Effector memory CD4-positive, alpha-beta T cell (primary cell): ENCODE data around the gene KRTAP12-4.
"Not testable (repeated sequence)": the region's sequence is repeated elsewhere in the genome, so short reads cannot be mapped to it uniquely, and the experiment has no call there.

Experiments used
- DNase-seq, 3 donors: peaks; one replicate each; pipeline ENCODE4 v3.0.0-alpha.2; 2020
- H3K27ac ChIP-seq: 2 replicates; pipeline ENCODE4 v1.7.0; 2013; ENCODE audit warnings: mild to moderate bottlenecking, low read length, moderate library complexity; ENCODE audit not compliant: insufficient read depth, poor library complexity, severe bottlenecking
- H3K27me3 ChIP-seq: replicated peaks from 2 replicates; pipeline ENCODE4 v1.7.0; 2013; ENCODE audit warnings: mild to moderate bottlenecking, low read length; ENCODE audit not compliant: insufficient read depth, control insufficient read depth, poor library complexity, severe bottlenecking
- H3K36me3 ChIP-seq: 2 replicates; pipeline ENCODE4 v1.7.0; 2013; ENCODE audit warnings: mild to moderate bottlenecking, low read length, moderate library complexity; ENCODE audit not compliant: control insufficient read depth, insufficient read depth
- H3K4me1 ChIP-seq: 2 replicates; pipeline ENCODE4 v1.7.0; 2013; ENCODE audit warnings: low read length, mild to moderate bottlenecking; ENCODE audit not compliant: control insufficient read depth, insufficient read depth, poor library complexity, severe bottlenecking
- H3K4me3 ChIP-seq: 2 replicates; pipeline ENCODE4 v1.7.0; 2013; ENCODE audit warnings: low read length, low read depth, mild to moderate bottlenecking; ENCODE audit not compliant: insufficient read depth, poor library complexity, severe bottlenecking
- H3K9me3 ChIP-seq: 2 replicates; pipeline ENCODE4 v1.7.0; 2013; ENCODE audit warnings: mild to moderate bottlenecking, low read length, moderate library complexity; ENCODE audit not compliant: control insufficient read depth

The KRTAP12-4 gene

DNA sequence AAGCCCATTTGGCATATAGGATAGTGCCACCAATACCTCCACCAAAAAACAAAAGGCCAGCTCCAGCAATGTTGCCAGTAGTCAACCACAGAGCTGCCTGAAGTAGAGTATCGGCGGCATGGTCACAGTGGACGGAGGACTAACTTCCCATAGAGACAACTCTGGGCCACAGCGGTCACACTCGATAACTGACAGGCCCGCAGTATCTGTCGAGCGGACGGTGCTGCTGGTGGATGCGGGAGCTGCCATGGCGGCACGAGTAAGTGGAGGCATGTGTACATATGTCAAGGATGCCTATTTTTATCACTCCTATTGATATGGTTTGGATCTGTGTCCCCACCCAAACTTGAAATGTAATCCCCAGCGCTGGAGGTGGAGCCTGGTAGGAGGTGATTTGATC lies 23.4 kb upstream of the KRTAP12-4 start:
- Histone ChIP-seq H3K9me3 (no peaks in the 10 kb centered on the region), H3K27ac (no peak overlapping the region), H3K36me3 (no peaks in the 10 kb centered on the region), H3K4me3 (no peak overlapping the region), H3K27me3 (no peaks in the 10 kb centered on the region), H3K4me1 (no peaks in the 10 kb centered on the region)
- DNase-seq = no peak

GRCh38 chr21:44671911-44672310 lies 17.5 kb upstream of the KRTAP12-4 start:
- H3K27me3 ChIP-seq = no peaks in the 10 kb centered on the region
- H3K9me3 ChIP-seq = peaks cover 6% of the 10 kb centered on the region
- no peaks in the 10 kb centered on the region for H3K4me1 ChIP-seq
- H3K27ac ChIP-seq = no peak overlapping the region
- H3K36me3 ChIP-seq = no peaks in the 10 kb centered on the region
- no peak overlapping the region for H3K4me3 ChIP-seq
- no peak for DNase-seq

- no peak for DNase-seq
- no peaks in the 10 kb centered on the region for H3K36me3 ChIP-seq
- H3K27ac ChIP-seq = no peak overlapping the region
- peaks cover 6% of the 10 kb centered on the region for H3K9me3 ChIP-seq
- H3K4me3 ChIP-seq = no peak overlapping the region
- H3K27me3 ChIP-seq = no peaks in the 10 kb centered on the region
- no peaks in the 10 kb centered on the region for H3K4me1 ChIP-seq
Observed at GRCh38 chr21:44670642-44671432, 16.4 kb upstream of the KRTAP12-4 start.

DNA sequence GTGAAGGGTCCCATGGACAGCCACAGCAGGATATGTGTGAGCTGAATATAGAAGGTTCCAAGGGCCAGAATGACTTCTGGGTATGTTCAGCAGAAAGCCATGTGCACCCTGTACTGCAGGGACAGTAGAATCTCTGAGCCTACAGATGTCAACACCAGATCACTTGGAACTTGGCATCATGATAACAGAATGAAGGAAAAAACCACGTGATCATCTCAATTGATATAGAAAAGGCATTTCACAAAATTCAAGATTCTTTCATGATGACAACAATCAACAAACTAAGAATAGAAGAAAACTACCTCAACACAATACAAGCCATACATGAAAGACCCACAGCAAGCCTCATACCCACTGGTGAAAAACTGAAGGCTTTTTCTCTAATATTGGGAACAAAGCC lies 13.2 kb upstream of the KRTAP12-4 start:
- H3K4me1 ChIP-seq = no peaks in the 10 kb centered on the region
- H3K4me3 ChIP-seq = no peak overlapping the region
- no peaks in the 10 kb centered on the region for H3K27me3 ChIP-seq
- peaks cover 6% of the 10 kb centered on the region for H3K9me3 ChIP-seq
- H3K27ac ChIP-seq = no peak overlapping the region
- no peaks in the 10 kb centered on the region for H3K36me3 ChIP-seq
- DNase-seq = no peak

DNA sequence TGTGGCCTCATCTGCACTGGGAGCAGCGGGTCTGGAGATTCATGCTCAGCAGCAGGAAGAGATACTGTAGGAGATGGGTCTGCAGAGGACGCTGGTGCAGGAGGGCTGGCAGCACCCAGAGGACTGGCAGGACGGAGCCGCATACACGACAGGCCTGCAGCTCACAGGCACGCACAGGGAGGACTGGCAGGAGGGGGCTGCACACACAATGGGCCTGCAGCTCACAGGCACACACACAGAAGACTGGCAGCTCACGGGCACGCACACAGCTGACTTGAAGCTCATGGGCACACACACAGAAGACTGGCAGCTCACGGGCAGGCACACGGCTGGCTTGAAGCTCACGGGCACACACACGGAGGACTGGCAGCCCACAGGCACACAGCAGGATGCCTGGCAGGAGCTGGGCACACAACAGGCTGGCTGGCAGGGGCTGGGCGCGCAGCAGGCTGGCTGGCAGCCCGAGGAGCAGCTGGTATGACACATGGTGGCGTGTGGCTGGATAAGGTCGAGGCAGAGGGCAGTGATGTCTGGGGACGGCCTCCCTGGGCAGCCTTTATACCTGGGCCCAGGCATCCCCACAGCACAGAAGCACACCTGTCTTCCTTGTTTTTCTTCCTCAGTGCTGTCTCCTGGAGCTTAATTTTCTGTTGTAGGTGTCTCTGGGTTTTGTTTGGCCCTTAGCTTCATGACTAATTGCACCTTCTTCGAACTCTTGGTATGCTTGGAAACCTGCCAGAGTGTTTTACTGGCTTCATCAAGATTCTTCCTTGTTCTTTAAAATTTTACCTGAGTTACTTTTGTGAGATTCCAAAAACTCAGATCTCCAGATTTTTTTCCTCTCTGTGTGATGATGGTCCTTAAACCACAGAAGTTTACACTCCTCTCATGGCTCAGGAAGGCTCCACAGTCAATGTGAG lies 12.2 kb upstream of the KRTAP12-4 start, which contains the start of gene KRTAP12-2:
TSS of gene KRTAP12-2 (minus strand) at position 527 of the 920 bp plus-strand sequence. CDS start at position 486, 41 bp downstream.
- Histone ChIP-seq H3K27ac (no peak within 1 kb of the TSS), H3K9me3 (peaks cover 4% of the 10 kb centered on the region), H3K27me3 (no peaks in the 10 kb centered on the region), H3K4me1 (no peaks in the 10 kb centered on the region), H3K4me3 (no peak within 1 kb of the TSS), H3K36me3 (no peaks in the 10 kb centered on the region)
- no peak for DNase-seq

DNA sequence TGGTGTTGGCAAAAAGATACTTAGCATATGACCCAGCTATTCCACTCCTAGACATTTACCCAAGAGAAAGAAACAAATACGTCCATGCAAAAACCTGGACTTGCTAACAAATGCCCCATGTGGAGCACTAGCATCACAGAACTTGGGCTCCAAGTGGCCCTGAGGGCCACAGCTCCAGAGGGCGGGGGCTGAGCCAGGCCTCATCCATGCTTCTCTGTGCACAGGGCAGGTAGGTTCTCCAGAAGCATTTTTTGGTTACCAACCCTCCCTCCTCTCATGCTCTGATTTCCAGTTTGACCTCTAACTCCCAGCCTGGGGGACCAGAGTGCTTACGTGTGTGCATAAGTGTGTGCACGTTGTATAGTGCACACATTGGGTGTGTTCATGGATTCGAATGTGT lies 10.2 kb upstream of the KRTAP12-4 start:
- Histone ChIP-seq H3K27me3 (no peaks in the 10 kb centered on the region), H3K9me3 (no peaks in the 10 kb centered on the region), H3K4me3 (no peak overlapping the region), H3K27ac (no peak overlapping the region), H3K36me3 (no peaks in the 10 kb centered on the region), H3K4me1 (peaks cover 1% of the 10 kb centered on the region)
- DNase-seq = no peak

GRCh38 chr21:44661567-44661966 lies 7.1 kb upstream of the KRTAP12-4 start:
- not testable (repeated sequence) for H3K27me3 ChIP-seq, H3K36me3 ChIP-seq, DNase-seq, H3K9me3 ChIP-seq, H3K4me3 ChIP-seq, H3K27ac ChIP-seq
- peaks cover 29% of the 10 kb centered on the region for H3K4me1 ChIP-seq

- H3K4me1 ChIP-seq = peaks cover 40% of the 10 kb centered on the region
- no peak overlapping the region for H3K4me3 ChIP-seq
- H3K9me3 ChIP-seq = no peaks in the 10 kb centered on the region
- H3K27me3 ChIP-seq = no peaks in the 10 kb centered on the region
- H3K27ac ChIP-seq = peak overlapping the region; percentile 63
- no peak for DNase-seq
- no peaks in the 10 kb centered on the region for H3K36me3 ChIP-seq
Observed at GRCh38 chr21:44658913-44659595, 4.6 kb upstream of the KRTAP12-4 start.

DNA sequence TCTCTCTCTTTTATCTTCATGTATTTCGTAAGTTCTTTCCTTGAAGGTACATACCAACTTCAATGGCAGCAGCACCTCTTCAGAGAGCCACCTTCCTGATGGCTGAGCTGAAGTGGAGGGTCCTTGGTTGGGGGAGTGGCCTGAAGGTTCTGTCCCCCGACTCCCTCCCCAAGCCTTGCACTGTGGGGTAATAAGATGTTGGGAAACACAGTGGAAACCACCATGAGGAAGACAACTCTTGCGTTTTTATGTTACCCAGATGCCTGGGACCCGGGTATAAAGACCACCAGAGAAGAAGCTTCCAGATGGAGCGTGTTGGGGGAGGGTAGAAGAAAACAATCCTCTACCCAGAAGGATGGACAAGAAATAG lies 4.1 kb upstream of the KRTAP12-4 start:
- Histone ChIP-seq H3K36me3 (no peaks in the 10 kb centered on the region), H3K27me3 (no peaks in the 10 kb centered on the region), H3K9me3 (no peaks in the 10 kb centered on the region), H3K4me1 (peaks cover 45% of the 10 kb centered on the region), H3K27ac (peak overlapping the region; percentile 63), H3K4me3 (no peak overlapping the region)
- no peak for DNase-seq
